SK-N-MC (cell line): ENCODE results near the gene WDR87.

Source experiments
- EZH2 ChIP-seq: fragments of 200-600 bp; sonication (generic); IDR thresholded peaks from one replicate; pipeline ENCODE4 v1.6.1; 2017; ENCODE audit warnings: antibody characterized with exemption
- FOXP2 ChIP-seq: optimal IDR thresholded peaks from 2 replicates; pipeline ENCODE3; 2011; ENCODE audit warnings: mild to moderate bottlenecking, moderate library complexity; ENCODE audit not compliant: insufficient read depth; ENCODE audit errors: extremely low read length, control extremely low read depth
- POLR2AphosphoS5 ChIP-seq: IDR thresholded peaks from 2 replicates; pipeline ENCODE4 v1.6.1; 2012; ENCODE audit warnings: mild to moderate bottlenecking, low read depth, low read length, borderline replicate concordance

DNA sequence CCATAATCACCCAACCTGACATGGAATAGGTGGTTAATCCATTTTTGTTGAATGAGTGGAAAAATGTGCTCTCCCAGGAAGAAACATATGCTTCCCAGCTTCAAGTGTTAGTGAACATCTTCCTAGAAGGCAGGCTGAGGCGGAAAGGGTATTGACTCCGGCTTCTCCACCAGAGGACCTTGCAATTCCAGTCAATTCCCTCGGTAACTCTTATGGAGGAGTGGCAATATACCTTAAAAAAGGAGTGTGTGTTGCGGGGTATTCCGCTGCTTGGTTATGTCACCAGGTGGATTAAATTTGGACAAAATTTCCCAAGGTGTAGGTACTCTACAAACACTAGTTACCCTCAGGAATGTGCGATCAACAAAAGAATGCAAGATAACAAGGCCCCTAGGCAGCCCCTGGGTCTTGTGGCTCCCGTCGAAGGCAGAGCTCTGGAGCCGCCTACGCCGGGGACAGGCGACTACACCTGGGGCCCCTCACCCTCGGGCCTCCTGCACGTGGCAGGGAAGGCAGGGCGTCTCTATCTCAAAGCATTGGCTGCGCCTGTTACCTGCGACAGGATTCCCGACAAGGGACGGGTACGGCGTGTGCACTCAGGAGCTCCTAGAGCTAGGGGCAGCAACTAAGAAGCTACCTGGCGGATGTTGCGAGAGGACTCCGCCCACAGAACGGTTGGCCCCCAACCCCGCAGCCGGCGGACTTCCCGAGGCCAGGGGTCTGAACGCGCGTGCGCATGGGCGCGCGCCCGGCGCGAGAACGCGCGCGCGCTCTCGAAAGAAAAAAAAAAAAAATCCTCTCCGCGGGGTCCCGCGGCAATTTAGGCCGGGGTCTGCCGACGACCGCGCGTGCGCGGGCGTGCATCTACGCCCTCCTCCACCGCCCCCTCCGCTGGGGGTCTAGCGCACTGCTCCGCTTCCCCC is at the start of gene WDR87:
- TF ChIP-seq EZH2 (no peak), FOXP2 (no peak), POLR2AphosphoS5 (peak; percentile 24)
